Activated T-helper 2 cell treated with anti-CD3 and anti-CD28 coated beads, Interferon-gamma antibody, Interleukin-2, Interleukin-4, amounts not matched to agents 10 μg/mL and 5 μg/mL and 100 μg/mL, durations not matched to agents 14 hours and 24 hours and 36 hours (primary cell): Measurements from ENCODE around the gene GGA2. TPM values are rescaled to one million over a fixed set of nuclear protein-coding genes. Genes with fewer than 3 reads are reported as not detected.

Source experiments
- DNase-seq: peaks from one replicate; pipeline ENCODE4 v3.0.0; 2021; ENCODE audit warnings: low spot score
- H3K27ac Mint-ChIP-seq: one replicate; pipeline ENCODE4 v1.8.0; 2021; ENCODE audit warnings: mixed read lengths
- H3K27me3 Mint-ChIP-seq: one replicate; pipeline ENCODE4 v1.8.0; 2021; ENCODE audit warnings: low read depth, mixed read lengths
- H3K36me3 Mint-ChIP-seq: one replicate; pipeline ENCODE4 v1.8.0; 2021; ENCODE audit warnings: low read depth, mixed read lengths
- H3K4me1 Mint-ChIP-seq: one replicate; pipeline ENCODE4 v1.8.0; 2021; ENCODE audit warnings: low read depth, mixed read lengths
- H3K4me3 Mint-ChIP-seq: one replicate; pipeline ENCODE4 v1.8.0; 2021; ENCODE audit warnings: low read depth, mild to moderate bottlenecking, moderate library complexity, mixed read lengths
- H3K9me3 Mint-ChIP-seq: one replicate; pipeline ENCODE4 v1.8.0; 2021; ENCODE audit warnings: mixed read lengths
- intact Hi-C: fragments of 100-400 bp; cut with micrococcal nuclease; formaldehyde crosslinking; loops from one replicate; pipeline ENCODE4 v1.15.1; 2023
- total RNA-seq: library from RNA; stranded (reverse); gene quantifications from 2 replicates; pipeline ENCODE4 v1.2.3, GENCODE V29; 2022

GGA2 gene
- total RNA-seq, 1 donor from 2014 or later = 110 TPM

DNA sequence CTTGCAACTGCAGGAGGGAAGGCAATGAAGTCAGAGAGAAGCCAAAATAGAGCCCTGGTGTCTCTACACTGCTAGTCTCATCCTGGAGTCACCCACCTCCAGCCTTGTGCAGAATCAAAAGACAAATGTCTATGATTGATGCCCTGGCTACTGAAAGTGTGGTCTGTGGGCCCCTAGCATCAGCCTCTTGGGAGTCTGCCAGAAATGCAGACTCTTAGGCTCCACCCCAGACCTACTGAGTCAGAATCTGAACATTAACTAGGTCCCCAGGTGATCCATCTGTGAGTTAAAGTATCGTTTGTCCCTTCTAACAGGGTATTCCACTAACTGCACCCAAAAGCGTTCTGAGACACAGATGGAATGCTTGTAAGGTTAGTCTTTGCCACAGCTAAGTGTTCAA, 25.6 kb upstream of the GGA2 start:
- intact Hi-C loops = no loop called here
- no peaks in the 10 kb centered on the region for H3K9me3 Mint-ChIP-seq
- no peak for DNase-seq
- peaks cover 46% of the 10 kb centered on the region for H3K36me3 Mint-ChIP-seq
- no peaks in the 10 kb centered on the region for H3K4me1 Mint-ChIP-seq
- H3K4me3 Mint-ChIP-seq = no peak overlapping the region
- no peaks in the 10 kb centered on the region for H3K27me3 Mint-ChIP-seq
- H3K27ac Mint-ChIP-seq = no peak overlapping the region

DNA sequence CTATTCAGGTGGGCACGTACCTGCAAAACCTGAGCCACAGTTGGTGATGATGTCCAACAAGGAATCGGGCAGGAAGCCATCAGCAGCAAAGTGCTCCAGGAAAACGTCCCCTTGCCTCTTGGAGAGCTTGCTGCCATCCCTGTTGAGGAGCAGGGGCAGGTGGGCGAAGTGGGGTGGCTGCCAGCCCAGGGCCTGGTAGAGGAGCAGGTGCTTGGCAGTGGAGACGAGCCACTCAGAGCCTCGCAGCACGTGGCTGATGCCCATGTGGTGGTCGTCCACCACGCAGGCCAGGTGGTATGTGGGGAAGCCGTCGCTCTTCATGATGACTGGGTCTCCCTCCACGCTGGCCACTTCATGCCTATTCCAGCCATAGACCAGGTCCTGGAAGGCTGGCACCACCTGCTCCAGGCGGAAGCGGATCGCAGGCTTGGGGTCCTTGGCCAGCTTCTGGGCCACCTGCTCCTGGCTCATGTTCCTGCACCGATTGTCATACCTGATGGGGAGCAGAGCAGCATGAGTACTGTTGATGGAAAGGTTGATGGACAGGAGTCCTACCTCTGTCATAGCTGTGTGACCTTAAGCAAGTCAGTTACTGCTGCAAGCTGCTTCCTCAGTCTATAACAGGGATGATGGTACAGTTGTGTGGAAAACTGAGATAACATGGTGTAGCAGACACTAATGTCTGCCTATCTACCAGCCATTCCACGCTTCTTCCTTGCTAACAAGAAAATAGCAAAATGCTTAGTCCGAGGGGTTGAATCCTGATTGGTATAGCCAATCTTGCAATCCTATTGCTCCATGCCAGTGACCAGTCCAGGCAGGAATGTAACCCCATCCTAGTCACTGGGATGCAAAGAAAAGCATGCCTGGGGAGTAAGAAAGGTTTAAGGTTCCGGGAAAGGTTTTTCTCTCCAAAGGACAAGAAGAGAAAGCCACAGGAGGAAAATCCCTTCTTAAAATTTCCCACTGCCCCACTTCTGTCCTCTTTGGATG, 24.9 kb upstream of the GGA2 start:
- Mint-ChIP-seq H3K4me3 (no peak overlapping the region), H3K4me1 (no peaks in the 10 kb centered on the region), H3K36me3 (peaks cover 46% of the 10 kb centered on the region), H3K27ac (no peak overlapping the region), H3K9me3 (no peaks in the 10 kb centered on the region), H3K27me3 (no peaks in the 10 kb centered on the region)
- no peak for DNase-seq
- intact Hi-C loops = no loop called here

DNA sequence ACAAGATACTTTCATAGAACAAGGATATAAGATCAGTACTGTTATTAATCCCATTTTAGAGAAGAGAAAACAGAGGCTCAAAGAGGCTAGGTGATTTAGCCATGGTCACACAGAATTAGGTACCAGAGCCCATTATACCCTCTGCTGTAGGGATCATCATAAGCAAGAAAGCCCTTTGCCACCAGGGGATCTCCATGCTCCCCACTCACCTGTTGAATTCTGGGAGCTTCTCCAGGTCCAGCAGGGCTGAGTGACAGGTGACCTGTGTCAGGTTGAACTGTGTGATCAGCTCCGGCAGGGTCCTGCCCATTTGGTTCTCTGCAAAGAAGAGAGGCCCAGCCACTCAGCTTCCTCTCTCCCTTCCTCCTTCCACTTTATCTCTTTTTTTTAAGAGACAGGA, 22.2 kb upstream of the GGA2 start:
- no peak overlapping the region for H3K27ac Mint-ChIP-seq
- peaks cover 37% of the 10 kb centered on the region for H3K36me3 Mint-ChIP-seq
- no peaks in the 10 kb centered on the region for H3K27me3 Mint-ChIP-seq
- H3K4me1 Mint-ChIP-seq = no peaks in the 10 kb centered on the region
- H3K4me3 Mint-ChIP-seq = no peak overlapping the region
- no peak for DNase-seq
- intact Hi-C loops = no loop called here
- no peaks in the 10 kb centered on the region for H3K9me3 Mint-ChIP-seq

DNA sequence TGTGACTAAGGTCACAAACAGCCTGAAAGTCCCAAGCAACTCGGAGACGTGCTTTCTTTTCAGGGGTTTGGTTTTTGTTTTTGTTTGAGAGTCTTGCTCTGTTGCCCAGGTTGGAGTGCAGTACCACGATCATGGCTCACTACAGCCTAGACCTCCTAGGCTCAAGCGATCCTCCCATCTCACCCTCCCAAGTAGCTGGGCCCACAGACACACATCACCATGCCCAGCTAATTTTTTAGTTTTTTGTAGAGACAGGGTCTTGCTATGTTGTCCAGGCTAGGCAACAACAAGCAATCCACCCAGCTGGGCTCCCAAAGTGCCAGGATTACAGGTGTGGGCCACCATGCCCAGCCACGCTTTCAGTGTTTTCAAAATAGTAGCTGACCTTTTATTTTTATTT, 19.8 kb upstream of the GGA2 start:
- no peaks in the 10 kb centered on the region for H3K4me1 Mint-ChIP-seq
- no peaks in the 10 kb centered on the region for H3K27me3 Mint-ChIP-seq
- H3K36me3 Mint-ChIP-seq = peaks cover 43% of the 10 kb centered on the region
- no peak for DNase-seq
- H3K27ac Mint-ChIP-seq = no peak overlapping the region
- H3K9me3 Mint-ChIP-seq = no peaks in the 10 kb centered on the region
- intact Hi-C loops = no loop called here
- no peak overlapping the region for H3K4me3 Mint-ChIP-seq

DNA sequence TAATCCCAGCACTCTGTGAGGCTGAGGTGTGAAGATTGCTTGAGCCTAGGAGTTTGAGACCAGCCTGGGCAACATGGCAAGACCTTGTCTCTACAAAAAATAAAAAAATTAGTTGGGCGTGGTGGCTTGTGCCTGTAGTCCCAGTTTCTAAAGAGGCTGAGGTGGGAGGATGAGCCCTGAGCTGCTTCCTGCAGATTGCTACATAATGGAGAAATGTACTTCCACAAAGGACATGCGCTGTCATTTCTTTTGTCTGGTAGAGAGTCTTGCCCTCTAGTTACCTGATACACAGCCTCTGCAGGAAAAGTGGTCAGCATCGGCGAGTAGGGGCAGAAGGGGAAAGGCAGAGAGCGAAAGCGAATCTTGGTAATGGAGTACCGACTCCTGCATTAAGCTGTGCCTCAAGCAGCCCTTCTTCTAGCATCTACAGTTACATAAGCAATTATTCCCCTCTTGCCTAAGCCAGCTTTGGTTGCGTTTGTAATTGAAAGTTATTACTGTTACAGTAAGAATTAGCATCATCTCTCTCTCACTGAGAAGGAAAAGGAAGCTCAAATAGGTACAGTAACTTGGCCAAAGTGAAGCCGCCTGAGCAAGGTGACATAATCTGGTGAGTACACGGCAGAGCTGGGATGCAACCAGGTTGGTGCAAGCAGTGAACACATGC, 18.5 kb upstream of the GGA2 start:
- H3K4me3 Mint-ChIP-seq = no peak overlapping the region
- DNase-seq = no peak
- no peaks in the 10 kb centered on the region for H3K27me3 Mint-ChIP-seq
- intact Hi-C loops = no loop called here
- no peaks in the 10 kb centered on the region for H3K9me3 Mint-ChIP-seq
- peaks cover 47% of the 10 kb centered on the region for H3K36me3 Mint-ChIP-seq
- H3K4me1 Mint-ChIP-seq = no peaks in the 10 kb centered on the region
- no peak overlapping the region for H3K27ac Mint-ChIP-seq

DNA sequence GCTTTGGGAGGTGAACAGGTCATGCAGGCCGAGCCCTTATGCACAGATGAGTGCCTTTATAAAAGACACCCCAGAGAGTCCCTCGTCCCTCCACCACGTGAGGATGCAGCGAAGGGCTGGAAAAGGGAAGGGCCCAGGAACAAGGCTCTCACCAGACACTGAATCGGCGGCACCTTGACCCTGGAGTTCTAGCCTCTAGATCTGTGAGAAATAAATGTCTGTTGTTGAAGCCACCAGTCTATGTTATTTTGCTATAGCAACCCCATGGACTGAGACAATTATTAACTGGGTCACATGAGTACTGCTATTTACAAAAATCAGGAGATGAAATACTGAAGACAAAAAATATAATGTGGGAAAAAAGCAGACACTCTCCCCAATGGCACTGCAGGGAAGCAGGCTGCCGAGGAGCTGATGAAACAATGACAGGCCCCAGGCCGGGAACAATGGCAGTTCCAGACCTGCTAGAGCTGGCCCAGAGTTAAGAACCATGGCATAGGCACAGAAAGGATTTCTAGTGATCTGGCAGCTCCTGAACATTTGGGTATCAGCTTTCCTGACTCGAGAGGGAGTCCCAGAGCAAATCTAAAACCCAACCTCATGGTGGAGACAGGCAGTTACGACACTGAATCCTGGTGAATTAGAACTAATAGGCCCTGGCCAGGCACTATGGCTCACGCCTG, 17.8 kb upstream of the GGA2 start:
- Mint-ChIP-seq H3K27me3 (no peaks in the 10 kb centered on the region), H3K9me3 (no peaks in the 10 kb centered on the region), H3K36me3 (peaks cover 47% of the 10 kb centered on the region), H3K4me1 (no peaks in the 10 kb centered on the region), H3K27ac (no peak overlapping the region), H3K4me3 (no peak overlapping the region)
- no peak for DNase-seq
- intact Hi-C loops = no loop called here

DNA sequence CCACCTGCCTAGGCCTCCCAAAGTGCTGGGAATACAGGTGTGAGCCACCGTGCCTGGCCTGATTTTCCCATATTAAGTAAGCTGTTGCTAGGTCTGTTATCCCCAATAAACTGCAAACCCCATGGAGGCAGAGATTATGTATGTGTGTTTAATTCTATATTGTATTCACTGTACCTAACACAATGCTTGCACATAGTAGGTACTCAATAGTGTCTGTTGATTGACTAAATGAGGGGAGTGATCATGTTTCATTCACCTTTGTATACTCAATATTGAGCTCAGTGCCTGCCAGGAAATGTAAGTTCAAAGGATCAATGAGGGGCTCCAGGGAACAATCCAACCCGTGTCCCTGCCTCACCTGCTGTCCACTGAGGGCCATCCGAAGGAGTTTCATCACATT, 14.6 kb upstream of the GGA2 start:
- no peak overlapping the region for H3K27ac Mint-ChIP-seq
- H3K36me3 Mint-ChIP-seq = peaks cover 52% of the 10 kb centered on the region

DNA sequence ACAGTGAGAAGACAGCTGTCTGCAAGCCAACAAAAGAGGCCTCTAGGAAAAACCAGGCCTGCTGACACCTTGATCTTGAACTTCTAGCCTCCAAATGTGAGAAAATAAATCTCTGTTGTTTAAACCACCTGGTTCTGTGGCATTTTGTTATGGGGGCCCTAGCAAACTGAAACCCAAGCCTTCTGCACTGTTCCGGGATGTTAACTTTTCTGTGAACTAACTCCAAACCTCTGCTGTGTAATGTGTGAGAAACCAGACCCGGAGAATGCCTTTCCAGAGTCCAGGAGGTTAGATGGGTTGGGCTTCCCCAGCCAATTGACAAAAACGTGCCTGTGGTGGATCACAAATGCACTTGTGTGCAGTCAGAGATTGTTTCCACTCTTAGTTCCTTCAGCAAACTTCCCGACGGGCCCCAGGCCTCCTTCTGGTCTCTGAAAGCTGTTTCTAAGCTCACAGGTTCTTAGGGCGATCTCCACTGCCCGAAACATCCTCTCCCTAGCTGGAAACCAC, 13.6 kb upstream of the GGA2 start:
- Mint-ChIP-seq H3K9me3 (no peaks in the 10 kb centered on the region), H3K27me3 (no peaks in the 10 kb centered on the region), H3K36me3 (peaks cover 55% of the 10 kb centered on the region), H3K27ac (no peak overlapping the region), H3K4me3 (no peak overlapping the region), H3K4me1 (peaks cover 5% of the 10 kb centered on the region)
- intact Hi-C loops = no loop called here
- DNase-seq = no peak

More for the DNA sequence above, 14.6 kb upstream of the GGA2 start:
- no peaks in the 10 kb centered on the region for H3K4me1 Mint-ChIP-seq
- intact Hi-C loops = no loop called here
- no peak for DNase-seq
- H3K4me3 Mint-ChIP-seq = no peak overlapping the region
- no peaks in the 10 kb centered on the region for H3K27me3 Mint-ChIP-seq
- H3K9me3 Mint-ChIP-seq = no peaks in the 10 kb centered on the region

DNA sequence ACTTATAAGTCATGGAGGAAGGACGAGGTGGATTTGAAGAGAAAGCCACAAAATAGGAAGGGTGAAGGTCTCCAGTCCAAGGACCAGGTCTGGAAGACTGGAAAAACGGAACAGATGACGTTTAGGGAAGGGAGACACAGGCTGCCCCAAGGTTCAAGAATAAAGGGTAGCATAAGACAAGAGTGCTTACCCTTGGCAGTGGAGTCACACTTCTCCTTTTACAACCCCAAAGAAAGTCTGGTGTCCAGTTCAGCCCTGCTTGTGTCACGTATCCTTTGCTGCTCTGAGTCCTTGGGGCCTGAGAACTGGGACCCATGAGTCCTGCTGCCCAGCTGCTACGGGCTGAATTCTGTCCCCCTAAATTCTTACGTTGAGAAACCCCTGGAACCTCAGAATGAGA, 13.0 kb upstream of the GGA2 start:
- Mint-ChIP-seq H3K4me3 (no peak overlapping the region), H3K27ac (no peak overlapping the region), H3K4me1 (peaks cover 9% of the 10 kb centered on the region), H3K9me3 (no peaks in the 10 kb centered on the region), H3K36me3 (peaks cover 59% of the 10 kb centered on the region), H3K27me3 (no peaks in the 10 kb centered on the region)
- DNase-seq = no peak
- intact Hi-C loops = no loop called here

DNA sequence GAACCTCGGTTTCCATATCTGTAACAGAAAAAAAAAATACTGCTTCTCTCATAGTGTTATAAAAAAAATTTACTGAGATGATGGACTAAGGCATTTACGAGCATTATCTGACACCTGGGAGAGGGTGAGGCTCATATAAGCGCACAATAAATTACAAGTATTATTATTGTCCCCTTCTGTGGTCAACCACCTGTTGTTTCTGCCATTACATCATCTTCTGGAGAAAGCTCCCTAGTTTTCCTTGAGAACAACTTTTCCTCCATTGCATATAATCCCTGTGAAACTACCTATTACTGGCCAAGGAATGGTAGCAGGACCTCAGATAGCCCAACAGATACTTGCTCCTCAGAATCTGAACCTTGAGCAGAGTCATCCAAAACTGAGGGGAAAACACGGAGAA, 11.7 kb upstream of the GGA2 start:
- Mint-ChIP-seq H3K4me1 (peaks cover 14% of the 10 kb centered on the region), H3K4me3 (no peak overlapping the region), H3K36me3 (peaks cover 52% of the 10 kb centered on the region), H3K27ac (no peak overlapping the region), H3K9me3 (no peaks in the 10 kb centered on the region), H3K27me3 (no peaks in the 10 kb centered on the region)
- intact Hi-C loops = no loop called here
- DNase-seq = no peak

DNA sequence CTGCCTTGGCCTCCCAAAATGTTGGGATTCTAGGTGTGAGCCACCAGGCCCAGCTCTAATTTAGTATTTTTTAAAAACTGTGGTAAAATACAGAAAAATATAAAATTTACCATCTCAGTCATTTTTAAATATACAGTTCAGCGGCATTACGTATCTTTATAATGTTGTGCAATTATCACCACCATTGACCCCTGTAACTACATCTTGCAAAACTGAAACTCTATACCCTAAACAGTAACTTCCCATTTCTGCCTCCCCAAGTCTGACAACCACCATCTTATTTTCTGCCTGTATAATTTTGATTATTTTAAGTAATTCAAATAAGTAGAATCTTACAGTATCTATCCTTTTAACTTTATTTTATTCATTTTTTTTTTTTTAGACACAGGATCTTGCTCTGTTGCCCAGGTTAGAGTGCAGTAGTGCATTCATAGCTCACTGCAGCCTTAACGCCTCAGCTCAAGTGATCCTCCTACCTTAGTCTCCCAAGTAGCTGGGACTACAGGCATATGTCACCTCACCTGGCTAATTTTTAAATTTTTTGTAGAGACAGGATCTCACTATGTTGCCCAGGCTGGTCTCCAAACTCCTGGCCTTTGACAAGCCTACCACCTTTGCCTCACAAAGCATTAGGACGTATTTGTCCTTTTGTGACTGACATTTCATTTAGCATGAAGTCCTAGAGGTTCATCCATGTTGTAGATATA, 10.9 kb upstream of the GGA2 start:
- no peaks in the 10 kb centered on the region for H3K27me3 Mint-ChIP-seq
- peaks cover 20% of the 10 kb centered on the region for H3K4me1 Mint-ChIP-seq
- H3K9me3 Mint-ChIP-seq = no peaks in the 10 kb centered on the region
- H3K27ac Mint-ChIP-seq = no peak overlapping the region
- DNase-seq = no peak
- H3K36me3 Mint-ChIP-seq = peaks cover 58% of the 10 kb centered on the region
- intact Hi-C loops = no loop called here
- H3K4me3 Mint-ChIP-seq = no peak overlapping the region

DNA sequence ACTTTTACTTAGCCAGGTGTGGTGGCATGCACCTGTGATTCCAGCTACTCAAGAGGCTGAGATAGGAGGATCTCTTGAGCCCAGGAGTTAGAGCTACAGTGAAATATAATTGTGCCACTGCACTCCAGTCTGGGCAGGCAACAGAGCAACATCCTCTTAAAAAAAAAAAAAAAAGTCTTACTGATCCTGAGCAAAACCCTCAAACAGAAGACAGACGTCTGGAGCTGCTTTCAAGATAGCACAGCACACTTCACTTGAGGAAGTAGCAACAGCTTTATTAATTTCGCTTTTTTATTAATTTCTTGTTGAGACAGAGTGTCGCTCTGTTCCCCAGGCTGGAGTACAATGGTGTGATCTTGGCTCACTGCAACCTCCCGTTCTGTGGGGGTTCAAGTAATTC, 10.2 kb upstream of the GGA2 start:
- H3K27ac Mint-ChIP-seq = no peak overlapping the region
- no peak for DNase-seq
- peaks cover 58% of the 10 kb centered on the region for H3K36me3 Mint-ChIP-seq
- H3K27me3 Mint-ChIP-seq = no peaks in the 10 kb centered on the region
- intact Hi-C loops = no loop called here
- peaks cover 24% of the 10 kb centered on the region for H3K4me1 Mint-ChIP-seq
- H3K9me3 Mint-ChIP-seq = no peaks in the 10 kb centered on the region
- no peak overlapping the region for H3K4me3 Mint-ChIP-seq
